Breast epithelium (tissue), 4 donors: ENCODE measurements around the gene INCA1. TPM values are rescaled to one million over a fixed set of nuclear protein-coding genes. Genes with fewer than 3 reads are reported as not detected.

Experiments
- DNase-seq, 2 donors: peaks; one replicate each; pipeline ENCODE4 v3.0.0-alpha.2; 2019; ENCODE audit warnings: low spot score in 2 of 2
- H3K27ac ChIP-seq, 2 donors: fragments of 200-600 bp; sonication (generic) in 1 of 2; one replicate each; pipeline ENCODE4 v1.5.1; 2016 to 2019; ENCODE audit warnings: mild to moderate bottlenecking in 1 of 2
- H3K27me3 ChIP-seq, 2 donors: fragments of 200-600 bp; sonication (generic) in 1 of 2; one replicate each; pipeline versions ENCODE4 v1.5.1 to v1.6.0; 2017 to 2019; ENCODE audit warnings: control low read depth in 1 of 2, mild to moderate bottlenecking in 1 of 2
- H3K36me3 ChIP-seq: fragments of 200-600 bp; one replicate; pipeline ENCODE4 v1.5.1; 2019
- H3K4me1 ChIP-seq, 2 donors: fragments of 200-600 bp; sonication (generic); one replicate each; pipeline ENCODE4 v1.5.1; 2016 to 2019; ENCODE audit warnings: control low read depth in 1 of 2
- H3K4me3 ChIP-seq, 3 donors: fragments of 200-600 bp; sonication (generic); 1 replicate in 2 of 3; 2 replicates in 1 of 3; pipeline ENCODE4 v1.5.1; 2016 to 2019; ENCODE audit warnings: mild to moderate bottlenecking in 3 of 3, moderate library complexity in 2 of 3
- H3K9me3 ChIP-seq, 2 donors: fragments of 200-600 bp; sonication (generic) in 1 of 2; one replicate each; pipeline ENCODE4 v1.5.1; 2016 to 2019; ENCODE audit warnings: control low read depth in 1 of 2
- POLR2A ChIP-seq: fragments of 450-650 bp; IDR thresholded peaks from one replicate; pipeline ENCODE4 v1.6.1; 2016; ENCODE audit warnings: antibody characterized with exemption, mild to moderate bottlenecking, moderate library complexity
- POLR2AphosphoS5 ChIP-seq, 3 donors: sonication (generic); formaldehyde crosslinking; IDR thresholded peaks; one replicate each; pipeline ENCODE4 v1.6.1; 2017; ENCODE audit warnings: antibody characterized with exemption in 3 of 3
- intact Hi-C: fragments of 100-400 bp; cut with DNase I; formaldehyde crosslinking; loops from one replicate; pipeline ENCODE4 v1.15.1; 2023; ENCODE audit warnings: low total_unique reads
- total RNA-seq, 3 donors: library from RNA; depleted of rRNA; stranded (reverse); fragments of >200 nt; gene quantifications; one replicate each; pipeline ENCODE4 v1.1.0, GENCODE V29; 2016
- TF ChIP-seq, protein P1 (sequence below), 3 donors: fragments of 450-650 bp; IDR thresholded peaks; one replicate each; pipeline ENCODE4 v1.5.1; 2016 to 2017; ENCODE audit warnings: antibody characterized with exemption in 3 of 3, mild to moderate bottlenecking in 3 of 3, moderate library complexity in 3 of 3

The INCA1 gene
- total RNA-seq, 3 donors from 2014 or later, result 0.66 to 2.9 (median 1.9) TPM

DNA sequence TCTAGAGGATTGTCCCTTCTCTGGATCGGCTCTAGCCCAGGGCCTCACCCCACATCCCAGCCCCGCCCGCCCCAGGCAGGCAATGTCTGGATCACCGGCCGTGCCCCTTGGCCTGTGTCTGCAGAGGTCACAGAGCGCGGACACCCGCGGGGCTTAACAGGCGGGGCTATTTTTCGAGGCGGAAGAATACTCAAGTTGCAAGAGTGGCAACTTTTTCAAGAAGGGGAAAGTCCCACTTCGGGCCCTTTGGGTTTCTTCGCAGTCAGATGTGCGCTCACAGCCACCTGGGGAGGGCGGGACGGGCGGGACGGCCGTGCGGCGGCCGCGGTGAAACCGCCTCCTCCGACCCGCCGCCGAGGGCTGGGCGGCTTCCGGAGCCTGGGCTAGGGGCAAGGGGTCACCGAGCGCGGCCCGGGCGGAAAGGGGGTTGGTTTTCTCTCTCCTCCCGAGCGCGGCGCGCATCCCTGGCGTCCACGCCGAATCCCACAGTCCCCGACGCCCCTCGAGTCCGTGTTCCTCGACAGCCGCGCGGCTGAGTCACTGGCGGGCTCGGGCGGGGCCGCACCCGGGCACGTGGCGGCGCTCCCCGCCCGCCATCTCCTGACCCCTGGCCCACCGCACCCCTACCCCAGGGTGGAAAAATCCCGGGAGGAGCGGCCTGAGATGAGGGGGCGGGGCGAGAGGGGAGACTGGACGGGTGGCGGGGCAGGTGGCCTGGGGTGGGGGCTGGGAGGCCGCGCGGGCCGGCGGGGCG lies 47.8 kb downstream of the INCA1 start:
- Histone ChIP-seq H3K27ac (peak overlapping the region; percentile 97 to 99), H3K36me3 (no peaks in the 10 kb centered on the region), H3K4me1 (peaks cover 8 to 29% of the 10 kb centered on the region in 2 donors), H3K9me3 (no peaks in the 10 kb centered on the region), H3K4me3 (peak overlapping the region; percentile 98 to 100 (median 99)), H3K27me3 (no peaks in the 10 kb centered on the region)
- intact Hi-C loops, result loop anchor here (2.0 kb wide), 1 partner anchor 19 kb away; no protein-coding TSS in a partner anchor
- DNase-seq, result peak; percentile 59 to 68
- no peak for TF ChIP-seq POLR2A
- peak in 1 of 3 donors; percentile 13 for TF ChIP-seq POLR2AphosphoS5 (IDR thresholded peaks at IDR 0.05)
- TF ChIP-seq, protein P1, sequence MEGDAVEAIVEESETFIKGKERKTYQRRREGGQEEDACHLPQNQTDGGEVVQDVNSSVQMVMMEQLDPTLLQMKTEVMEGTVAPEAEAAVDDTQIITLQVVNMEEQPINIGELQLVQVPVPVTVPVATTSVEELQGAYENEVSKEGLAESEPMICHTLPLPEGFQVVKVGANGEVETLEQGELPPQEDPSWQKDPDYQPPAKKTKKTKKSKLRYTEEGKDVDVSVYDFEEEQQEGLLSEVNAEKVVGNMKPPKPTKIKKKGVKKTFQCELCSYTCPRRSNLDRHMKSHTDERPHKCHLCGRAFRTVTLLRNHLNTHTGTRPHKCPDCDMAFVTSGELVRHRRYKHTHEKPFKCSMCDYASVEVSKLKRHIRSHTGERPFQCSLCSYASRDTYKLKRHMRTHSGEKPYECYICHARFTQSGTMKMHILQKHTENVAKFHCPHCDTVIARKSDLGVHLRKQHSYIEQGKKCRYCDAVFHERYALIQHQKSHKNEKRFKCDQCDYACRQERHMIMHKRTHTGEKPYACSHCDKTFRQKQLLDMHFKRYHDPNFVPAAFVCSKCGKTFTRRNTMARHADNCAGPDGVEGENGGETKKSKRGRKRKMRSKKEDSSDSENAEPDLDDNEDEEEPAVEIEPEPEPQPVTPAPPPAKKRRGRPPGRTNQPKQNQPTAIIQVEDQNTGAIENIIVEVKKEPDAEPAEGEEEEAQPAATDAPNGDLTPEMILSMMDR (IDR thresholded peaks at IDR 0.05), result no peak

DNA sequence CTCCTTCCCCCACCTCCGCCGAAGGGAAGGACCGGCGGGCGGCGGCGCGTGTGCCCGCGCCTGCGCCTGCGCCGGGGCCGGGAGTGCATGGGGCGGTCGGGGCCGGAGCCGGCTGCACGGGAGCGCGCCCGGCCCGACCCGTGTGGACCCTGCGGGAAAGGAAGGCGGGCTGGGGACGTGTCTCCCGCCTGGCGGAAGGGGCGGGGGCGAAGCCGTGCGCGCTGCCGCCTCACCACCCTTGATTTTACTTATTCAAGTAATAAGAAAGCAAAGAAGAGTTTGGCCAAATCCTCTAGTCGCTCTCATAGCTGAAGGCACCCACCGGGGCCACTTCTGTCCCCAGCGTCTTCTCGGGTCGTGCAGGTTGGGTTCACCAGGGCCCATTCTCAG lies 48.4 kb downstream of the INCA1 start:
- Histone ChIP-seq H3K4me3 (peak overlapping the region; percentile 98 to 100 (median 99)), H3K27ac (peak overlapping the region; percentile 97 to 99), H3K27me3 (no peaks in the 10 kb centered on the region), H3K36me3 (no peaks in the 10 kb centered on the region), H3K4me1 (peaks cover 8 to 29% of the 10 kb centered on the region in 2 donors), H3K9me3 (no peaks in the 10 kb centered on the region)
- DNase-seq, result peak; percentile 70 to 80
- intact Hi-C loops, result loop anchor here (2.0 kb wide), 1 partner anchor 20 kb away; no protein-coding TSS in a partner anchor
- peak in 1 of 3 donors; percentile 14 for TF ChIP-seq POLR2AphosphoS5 (IDR thresholded peaks at IDR 0.05)
- TF ChIP-seq, protein P1 (IDR thresholded peaks at IDR 0.05), result no peak

DNA sequence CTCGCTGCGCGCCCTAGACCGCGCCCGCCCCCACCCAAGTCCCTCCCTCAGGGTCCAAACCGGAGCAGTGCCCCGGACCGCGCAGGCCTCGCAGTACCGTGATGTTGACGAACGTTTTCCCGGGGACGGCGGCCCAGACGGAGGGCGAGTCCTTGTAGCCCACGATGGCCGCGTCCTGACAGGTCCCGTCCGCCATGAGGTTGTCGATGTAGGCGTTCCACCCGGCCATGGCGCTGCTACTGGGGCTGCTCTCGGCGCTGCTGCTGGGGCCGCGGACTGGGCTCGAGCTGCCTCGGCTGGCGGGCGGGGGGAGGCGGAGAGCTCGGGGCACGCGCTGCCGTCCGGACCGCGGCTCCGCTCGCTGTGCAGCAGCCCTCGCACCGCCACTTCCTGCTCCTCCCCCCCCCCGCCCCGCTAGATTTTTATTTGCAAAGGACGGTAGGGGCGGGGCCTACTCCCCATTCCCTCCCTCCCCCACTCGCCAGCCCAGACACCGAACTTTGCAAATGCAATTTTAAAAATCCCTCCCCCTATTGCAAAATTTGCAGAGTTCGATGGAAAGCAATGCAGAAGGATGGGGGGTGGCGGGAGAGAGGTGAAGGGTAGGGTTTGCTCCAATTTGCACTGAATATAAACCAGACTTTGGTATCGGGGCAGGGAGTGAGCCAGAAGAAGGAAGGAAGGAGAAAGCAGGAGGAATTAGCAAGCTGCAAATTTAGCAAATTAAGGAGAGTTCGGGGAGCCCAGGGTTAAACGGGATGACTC lies 49.0 kb downstream of the INCA1 start, which contains the start of gene PFN1:
Gene PFN1, minus strand, starts transcription at position 365 of the 765 bp plus-strand sequence. Its CDS starts 136 bp downstream, at position 229.
- Histone ChIP-seq H3K9me3 (no peaks in the 10 kb centered on the region), H3K27me3 (no peaks in the 10 kb centered on the region), H3K36me3 (no peaks in the 10 kb centered on the region), H3K27ac (peak within 1 kb of the TSS; percentile 97 to 99), H3K4me3 (peak within 1 kb of the TSS; percentile 98 to 100 (median 99)), H3K4me1 (peaks cover 8 to 29% of the 10 kb centered on the region in 2 donors)
- intact Hi-C loops, result loop anchor here (2.0 kb wide), 1 partner anchor 20 kb away; no protein-coding TSS in a partner anchor
- TF ChIP-seq POLR2A (no peak), POLR2AphosphoS5 (IDR thresholded peaks at IDR 0.05) (peak in 2 of 3 donors; percentile 66 to 85)
- DNase-seq, result peak; percentile 87 to 92

DNA sequence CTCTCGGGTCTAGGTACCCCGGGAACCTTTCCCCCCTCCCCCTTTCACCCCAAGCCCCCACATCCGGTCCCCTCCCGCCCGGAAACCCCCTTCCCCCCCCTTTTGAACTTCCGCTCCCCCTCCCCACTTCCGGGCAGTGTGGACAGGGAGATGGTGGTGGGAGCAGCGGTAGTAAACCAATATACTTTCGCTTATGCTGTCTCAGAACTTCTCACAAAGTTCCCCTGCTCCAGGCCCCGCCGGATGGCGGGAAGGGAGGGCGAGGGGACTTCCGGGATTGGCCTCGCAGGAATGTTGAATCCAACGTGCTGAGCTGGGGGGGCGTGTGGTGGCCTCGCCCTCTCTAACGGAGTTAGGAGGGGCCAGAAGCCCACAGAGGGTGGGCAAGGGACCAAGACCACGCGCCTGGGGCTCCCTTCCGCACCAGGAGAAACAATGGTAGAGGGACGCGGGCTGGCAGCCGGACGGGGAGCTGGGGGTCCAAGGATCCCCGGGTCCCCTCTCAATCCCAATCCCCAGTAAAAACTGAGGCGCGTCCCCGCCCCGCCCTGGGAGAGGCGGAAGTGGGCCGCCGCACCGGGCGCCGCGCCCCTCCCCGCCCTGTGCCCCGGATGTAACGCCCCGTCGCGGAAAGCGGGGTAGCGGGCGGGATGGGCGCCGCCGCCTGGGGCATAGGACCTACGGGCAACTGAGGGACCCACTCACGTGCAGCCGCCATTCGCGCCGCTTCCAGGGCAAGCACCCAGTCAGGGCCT lies 49.7 kb downstream of the INCA1 start:
- DNase-seq, result peak in 1 of 2 donors; percentile 42

More for the DNA sequence above, 49.7 kb downstream of the INCA1 start:
- H3K4me1 ChIP-seq, result peaks cover 8 to 29% of the 10 kb centered on the region in 2 donors
- H3K4me3 ChIP-seq, result peak overlapping the region; percentile 98 to 100 (median 99)
- intact Hi-C loops, result loop anchor here (2.0 kb wide), 1 partner anchor 21 kb away; no protein-coding TSS in a partner anchor
- H3K27me3 ChIP-seq, result no peaks in the 10 kb centered on the region
- H3K27ac ChIP-seq, result peak overlapping the region; percentile 97 to 99
- TF ChIP-seq POLR2A, result no peak
- TF ChIP-seq POLR2AphosphoS5 (IDR thresholded peaks at IDR 0.05), result peak in 1 of 3 donors; percentile 8
- TF ChIP-seq, protein P1 (IDR thresholded peaks at IDR 0.05), result no peak
- H3K9me3 ChIP-seq, result no peaks in the 10 kb centered on the region
- no peaks in the 10 kb centered on the region for H3K36me3 ChIP-seq
